ENCODE measurements around the gene CRACDL.

- no peak for TF ChIP-seq FOXA1 (IDR thresholded peaks at IDR 0.05)
- TF ChIP-seq FOXA1 (CRISPR knock-in tag; IDR thresholded peaks at IDR 0.05) = no peak
- TF ChIP-seq SMARCE1 (IDR thresholded peaks at IDR 0.05; ENCODE audit: borderline replicate concordance) = no peak
- TF ChIP-seq CTCF (CRISPR knock-in tag; IDR thresholded peaks at IDR 0.05) = no peak
- no peak for TF ChIP-seq CREM (IDR thresholded peaks at IDR 0.05)
- TF ChIP-seq CREM (CRISPR knock-in tag; IDR thresholded peaks at IDR 0.05) = no peak
- TF ChIP-seq ZNF552 (CRISPR knock-in tag; IDR thresholded peaks at IDR 0.05; ENCODE audit: borderline replicate concordance) = no peak
- no peak for TF ChIP-seq ZNF615 (CRISPR knock-in tag; IDR thresholded peaks at IDR 0.05; ENCODE audit: borderline replicate concordance)
- TF ChIP-seq ZBTB33 (CRISPR knock-in tag; IDR thresholded peaks at IDR 0.05) = no peak
- TF ChIP-seq POLR2A (IDR thresholded peaks at IDR 0.05; ENCODE audit: insufficient read depth in 1 of 2, low read depth in 2 of 2, low read length in 2 of 2) = no peak
- TF ChIP-seq NFRKB (IDR thresholded peaks at IDR 0.05) = no peak
- no peak for TF ChIP-seq TAF1 (CRISPR knock-in tag; IDR thresholded peaks at IDR 0.05)
- TF ChIP-seq FOXK1 (CRISPR knock-in tag; IDR thresholded peaks at IDR 0.05; ENCODE audit: borderline replicate concordance, low read depth) = no peak
- no peak for TF ChIP-seq ZMYM4 (CRISPR knock-in tag; IDR thresholded peaks at IDR 0.05)
- TF ChIP-seq REST (IDR thresholded peaks at IDR 0.05; ENCODE audit: borderline replicate concordance in 1 of 2, low read depth in 1 of 2, low read length in 2 of 2) = no peak
Observed at GRCh38 chr2:98952966-98953365, 16.9 kb upstream of the CRACDL start.
